ENCODE data around the gene PRODH2. TPM values are rescaled to one million over a fixed set of nuclear protein-coding genes. Genes with fewer than 3 reads are reported as not detected.

PRODH2 gene
- total and polyA plus RNA-seq, 2 donors (not counting 3 experiments of a cell fraction or from before 2014, with no cell fraction given): not detected

DNA sequence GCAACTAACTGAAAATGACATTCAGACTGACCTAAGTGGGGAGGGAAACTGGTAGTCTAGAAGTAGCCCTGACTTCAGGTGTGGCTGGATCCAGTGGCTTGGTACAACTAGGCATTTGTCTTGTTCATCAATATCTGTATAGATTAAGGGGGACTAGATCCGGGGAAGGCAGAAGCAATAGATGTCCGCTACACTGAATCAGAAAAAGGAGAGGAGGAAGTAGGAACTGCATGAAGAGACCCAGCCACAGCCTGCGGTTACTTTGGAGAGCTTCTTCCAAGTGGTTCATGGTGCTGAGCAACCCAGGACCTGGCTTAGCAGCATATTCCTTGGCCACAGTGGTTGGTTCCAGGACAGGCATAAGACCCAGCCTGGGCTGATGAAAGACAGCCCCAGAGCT lies 9.9 kb upstream of the PRODH2 start:
- no peaks in the 10 kb centered on the region for H3K4me1 ChIP-seq (ENCODE audit: control insufficient read depth, extremely low read depth, insufficient read depth, low read length)
- intact Hi-C loops (cut with micrococcal nuclease): no loop called here
- no peak for DNase-seq (ENCODE audit: low read depth, low spot score)
- H3K36me3 ChIP-seq (ENCODE audit: control insufficient read depth in 2 of 2, extremely low read depth in 1 of 2, insufficient read depth in 2 of 2, low read length in 2 of 2): no peaks in the 10 kb centered on the region
- CTCF ChIA-PET: no interaction called here
- no peaks in the 10 kb centered on the region for H3K9me1 ChIP-seq (replicated peaks; ENCODE audit: control insufficient read depth, extremely low read depth, insufficient read depth, low read length)
- H3K4me2 ChIP-seq (ENCODE audit: insufficient read depth, low read length): no peak overlapping the region
- BruUV-seq (replicated peaks): no TSS peak
- no peak for FAIRE-seq
- POLR2A ChIA-PET: no interaction called here
- H3K79me2 ChIP-seq (ENCODE audit: control insufficient read depth, insufficient read depth, low read length): no peaks in the 10 kb centered on the region
- TF ChIP-seq POLR2A (IDR thresholded peaks at IDR 0.05; ENCODE audit: low read depth, low read length) (no peak), MYC (IDR thresholded peaks at IDR 0.05; ENCODE audit: low read depth, low read length) (no peak)
- dilution Hi-C loops (cut with MboI; ENCODE audit: extremely low pct_ligation_motif_present, low sequenced_read_pairs): no loop called here
- H3K27me3 ChIP-seq (ENCODE audit: control insufficient read depth in 2 of 2, insufficient read depth in 2 of 2, low read length in 2 of 2): no peaks in the 10 kb centered on the region
- no peak overlapping the region for H3K9ac ChIP-seq (replicated peaks; ENCODE audit: extremely low read depth, insufficient read depth, low read length)
- H3K4me3 ChIP-seq (replicated peaks in 1 of 3; ENCODE audit: insufficient read depth in 1 of 3, low read depth in 1 of 3, low read length in 3 of 3): no peak overlapping the region
- H3K9me3 ChIP-seq (replicated peaks; ENCODE audit: control insufficient read depth, insufficient read depth, low read length): no peaks in the 10 kb centered on the region
- H2AFZ ChIP-seq (ENCODE audit: low read depth, low read length): no peak overlapping the region
- H3K27ac ChIP-seq (ENCODE audit: insufficient read depth, low read depth, low read length): no peak overlapping the region
- H4K20me1 ChIP-seq (replicated peaks; ENCODE audit: control insufficient read depth, extremely low read depth, insufficient read depth, low read length): no peaks in the 10 kb centered on the region

- Histone ChIP-seq H3K4me3 (replicated peaks in 1 of 3; ENCODE audit: insufficient read depth in 1 of 3, low read depth in 1 of 3, low read length in 3 of 3) (no peak overlapping the region), H3K9ac (replicated peaks; ENCODE audit: extremely low read depth, insufficient read depth, low read length) (no peak overlapping the region), H3K4me2 (ENCODE audit: insufficient read depth, low read length) (no peak overlapping the region), H4K20me1 (replicated peaks; ENCODE audit: control insufficient read depth, extremely low read depth, insufficient read depth, low read length) (no peaks in the 10 kb centered on the region), H3K79me2 (ENCODE audit: control insufficient read depth, insufficient read depth, low read length) (no peaks in the 10 kb centered on the region), H3K36me3 (ENCODE audit: control insufficient read depth in 2 of 2, extremely low read depth in 1 of 2, insufficient read depth in 2 of 2, low read length in 2 of 2) (no peaks in the 10 kb centered on the region), H3K9me3 (replicated peaks; ENCODE audit: control insufficient read depth, insufficient read depth, low read length) (no peaks in the 10 kb centered on the region), H2AFZ (ENCODE audit: low read depth, low read length) (no peak overlapping the region), H3K4me1 (ENCODE audit: control insufficient read depth, extremely low read depth, insufficient read depth, low read length) (no peaks in the 10 kb centered on the region), H3K27me3 (ENCODE audit: control insufficient read depth in 2 of 2, insufficient read depth in 2 of 2, low read length in 2 of 2) (no peaks in the 10 kb centered on the region), H3K27ac (ENCODE audit: insufficient read depth, low read depth, low read length) (no peak overlapping the region), H3K9me1 (replicated peaks; ENCODE audit: control insufficient read depth, extremely low read depth, insufficient read depth, low read length) (no peaks in the 10 kb centered on the region)
- CTCF ChIA-PET: interaction anchor here (0.7 to 2.5 kb wide), 4 partner anchors 10 to 308 kb away, joined by 3 to 54 read pairs (median 4); no protein-coding TSS in a partner anchor
- dilution Hi-C loops (cut with MboI; ENCODE audit: extremely low pct_ligation_motif_present, low sequenced_read_pairs): no loop called here
- no peak for DNase-seq (ENCODE audit: low read depth, low spot score)
- intact Hi-C loops (cut with micrococcal nuclease): no loop called here
- TF ChIP-seq POLR2AphosphoS5 (IDR thresholded peaks at IDR 0.05; ENCODE audit: insufficient read depth, low read depth, low read length) (no peak), JUN (IDR thresholded peaks at IDR 0.05; ENCODE audit: borderline replicate concordance, insufficient read depth, insufficient read length, low read depth) (no peak), FOS (IDR thresholded peaks at IDR 0.05; ENCODE audit: borderline replicate concordance, insufficient read depth, low read length) (no peak), GATA2 (IDR thresholded peaks at IDR 0.05; ENCODE audit: insufficient read depth, insufficient read length, low read depth, low read length) (no peak), MAX (IDR thresholded peaks at IDR 0.05; ENCODE audit: insufficient read depth, insufficient read length) (no peak)
- POLR2A ChIA-PET: no interaction called here
- FAIRE-seq: no peak
- BruUV-seq (replicated peaks): no TSS peak
Measured at GRCh38 chr19:35818445-35818844, 5.8 kb upstream of the PRODH2 start.

Measured in endothelial cell of umbilical vein (primary cell).